Cardiac muscle cell (in vitro differentiated cells and primary cell): Measurements from ENCODE around the gene SRSF1. TPM values are rescaled to one million over a fixed set of nuclear protein-coding genes. Genes with fewer than 3 reads are reported as not detected.

Experiments
- DNase-seq, 2 donors: peaks; one replicate each; pipeline versions ENCODE4 v3.0.0 to v3.0.0-alpha.2; 2010 to 2017; ENCODE audit warnings: low read depth in 1 of 2, low spot score in 1 of 2
- H3K27ac ChIP-seq: fragments of 200-600 bp; sonication (generic); 2 replicates; pipeline ENCODE4 v1.5.1; 2016
- H3K27me3 ChIP-seq: fragments of 200-600 bp; sonication (generic); 2 replicates; pipeline ENCODE4 v1.6.0; 2016; ENCODE audit warnings: control low read depth
- H3K36me3 ChIP-seq: fragments of 200-600 bp; sonication (generic); 2 replicates; pipeline ENCODE4 v1.5.1; 2016; ENCODE audit warnings: control low read depth
- H3K4me1 ChIP-seq: fragments of 200-600 bp; sonication (generic); 2 replicates; pipeline ENCODE4 v1.8.1; 2017; ENCODE audit warnings: low read depth, mild to moderate bottlenecking, mixed run types
- H3K4me3 ChIP-seq: fragments of 200-600 bp; sonication (generic); 2 replicates; pipeline ENCODE4 v1.5.1; 2016; ENCODE audit warnings: mild to moderate bottlenecking
- H3K9me3 ChIP-seq: fragments of 200-600 bp; sonication (generic); 2 replicates; pipeline ENCODE4 v1.5.1; 2017; ENCODE audit warnings: low read depth, mild to moderate bottlenecking, control low read depth
- polyA plus RNA-seq: library from polyadenylated mRNA; unstranded; fragments of >200 nt; fragmentation: Nextera tagmentation; extraction: Ambion mirVana; gene quantifications from 2 replicates; pipeline ENCODE4 v1.2.1, GENCODE V29; 2016
- total RNA-seq: library from RNA; depleted of rRNA; stranded (reverse); fragments of >200 nt; gene quantifications from 2 replicates; pipeline ENCODE4 v1.2.3, GENCODE V29; 2016
- TF ChIP-seq, protein P1 (sequence below): IDR thresholded peaks from 2 replicates; pipeline ENCODE4 v1.5.1; 2012; ENCODE audit warnings: low read depth, mild to moderate bottlenecking, low read length

Gene SRSF1
- total and polyA plus RNA-seq, 2 experiments from 2014 or later: 146 to 209 TPM

DNA sequence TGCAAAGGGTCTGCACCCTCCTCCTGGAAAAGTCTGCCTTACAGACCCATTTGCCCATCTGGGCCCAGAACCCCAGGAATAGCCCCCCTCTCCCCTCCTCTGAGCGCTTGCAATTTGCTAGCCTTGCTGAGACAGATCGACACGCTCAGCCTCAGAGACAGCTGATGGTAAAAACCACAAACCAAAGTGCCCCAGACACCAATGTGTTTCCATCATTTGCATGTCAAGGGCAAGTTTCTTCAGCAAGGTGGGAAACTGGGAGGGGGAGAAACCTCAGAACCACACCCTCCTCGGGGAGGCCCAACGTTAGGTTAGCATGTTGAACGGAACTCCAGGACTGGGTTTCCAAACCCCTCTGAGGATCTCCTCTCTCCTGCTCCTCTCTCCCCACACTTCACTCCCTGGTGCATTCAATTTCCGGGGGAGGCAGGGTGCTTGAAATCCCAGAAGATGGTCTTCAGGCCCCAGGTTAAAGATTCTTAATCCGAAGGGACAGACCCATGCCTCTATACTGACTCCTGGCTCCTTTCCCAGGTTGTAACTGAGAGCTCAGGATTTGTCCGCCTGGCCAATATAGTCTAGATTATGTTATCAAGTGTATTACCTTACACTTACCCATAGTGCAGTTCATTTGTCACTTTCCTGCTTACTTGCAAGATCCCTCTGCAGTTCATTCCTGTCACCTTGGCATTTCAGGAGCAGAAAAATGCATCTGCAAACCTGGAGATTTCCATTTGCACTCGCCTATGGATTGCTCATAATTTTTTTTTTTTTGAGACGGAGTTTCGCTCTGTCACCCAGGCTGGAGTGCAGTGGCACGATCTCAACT, 50.5 kb downstream of the SRSF1 start:
- DNase-seq: no peak
- H3K9me3 ChIP-seq: no peaks in the 10 kb centered on the region
- H3K27ac ChIP-seq: no peak overlapping the region
- peaks cover 13% of the 10 kb centered on the region for H3K27me3 ChIP-seq
- H3K4me3 ChIP-seq: no peak overlapping the region
- TF ChIP-seq, protein P1, sequence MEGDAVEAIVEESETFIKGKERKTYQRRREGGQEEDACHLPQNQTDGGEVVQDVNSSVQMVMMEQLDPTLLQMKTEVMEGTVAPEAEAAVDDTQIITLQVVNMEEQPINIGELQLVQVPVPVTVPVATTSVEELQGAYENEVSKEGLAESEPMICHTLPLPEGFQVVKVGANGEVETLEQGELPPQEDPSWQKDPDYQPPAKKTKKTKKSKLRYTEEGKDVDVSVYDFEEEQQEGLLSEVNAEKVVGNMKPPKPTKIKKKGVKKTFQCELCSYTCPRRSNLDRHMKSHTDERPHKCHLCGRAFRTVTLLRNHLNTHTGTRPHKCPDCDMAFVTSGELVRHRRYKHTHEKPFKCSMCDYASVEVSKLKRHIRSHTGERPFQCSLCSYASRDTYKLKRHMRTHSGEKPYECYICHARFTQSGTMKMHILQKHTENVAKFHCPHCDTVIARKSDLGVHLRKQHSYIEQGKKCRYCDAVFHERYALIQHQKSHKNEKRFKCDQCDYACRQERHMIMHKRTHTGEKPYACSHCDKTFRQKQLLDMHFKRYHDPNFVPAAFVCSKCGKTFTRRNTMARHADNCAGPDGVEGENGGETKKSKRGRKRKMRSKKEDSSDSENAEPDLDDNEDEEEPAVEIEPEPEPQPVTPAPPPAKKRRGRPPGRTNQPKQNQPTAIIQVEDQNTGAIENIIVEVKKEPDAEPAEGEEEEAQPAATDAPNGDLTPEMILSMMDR: no peak
- no peaks in the 10 kb centered on the region for H3K36me3 ChIP-seq
- peaks cover 6% of the 10 kb centered on the region for H3K4me1 ChIP-seq

GRCh38 chr17:57955183-57955931, 51.7 kb downstream of the SRSF1 start, which contains the start of gene CUEDC1:
CUEDC1 (minus strand) TSS chr17:57955412; CDS start chr17:57885564, 69,848 bp downstream.
- DNase-seq: peak; percentile 70 to 86
- TF ChIP-seq, protein P1: no peak
- peak within 1 kb of the TSS; percentile 99 for H3K4me3 ChIP-seq
- H3K27me3 ChIP-seq: peaks cover 13% of the 10 kb centered on the region
- peak within 1 kb of the TSS; percentile 87 for H3K27ac ChIP-seq
- H3K9me3 ChIP-seq: no peaks in the 10 kb centered on the region
- H3K36me3 ChIP-seq: no peaks in the 10 kb centered on the region
- peaks cover 10% of the 10 kb centered on the region for H3K4me1 ChIP-seq

DNA sequence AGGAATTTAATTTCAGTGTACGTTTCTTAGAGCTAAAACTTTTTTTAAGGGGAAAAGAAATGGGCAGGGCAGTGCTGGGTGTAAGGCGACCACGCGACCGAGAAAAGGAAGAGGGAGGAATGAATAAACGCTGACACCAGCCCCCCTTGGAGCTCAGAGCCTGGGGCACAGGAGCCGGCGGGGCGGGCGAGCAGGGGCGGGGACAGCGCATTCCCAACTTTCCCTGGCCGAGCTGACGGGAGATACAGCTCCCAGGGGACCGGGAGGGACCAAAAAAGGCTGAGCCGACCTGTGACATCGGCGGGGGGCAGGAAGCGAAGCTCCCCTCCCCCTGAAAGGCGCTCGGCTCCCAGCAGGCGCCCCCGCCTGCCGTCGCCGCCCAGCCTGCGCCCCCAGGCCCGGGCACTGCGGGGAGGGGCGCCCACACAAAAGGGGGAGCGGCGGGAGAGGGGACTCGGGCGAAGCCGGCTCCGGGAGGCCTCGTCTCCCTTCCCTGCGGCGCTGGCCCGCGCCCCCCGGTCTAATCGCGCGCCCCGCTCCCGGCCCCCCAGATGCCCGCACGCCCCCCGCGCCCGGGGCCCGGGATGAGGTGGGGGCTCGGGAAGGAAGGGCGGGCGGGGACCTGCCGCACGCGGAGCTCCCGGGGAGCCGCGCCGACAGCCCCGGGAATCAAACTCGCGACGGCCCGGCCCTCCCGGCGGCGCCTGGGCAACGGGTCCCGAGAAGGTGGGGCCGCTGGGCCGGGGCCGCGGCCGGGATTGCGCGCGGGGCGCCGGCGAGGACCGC, 52.5 kb downstream of the SRSF1 start:
- TF ChIP-seq, protein P1: no peak
- Histone ChIP-seq H3K9me3 (no peaks in the 10 kb centered on the region), H3K36me3 (no peaks in the 10 kb centered on the region), H3K4me3 (peak overlapping the region; percentile 99), H3K27me3 (peaks cover 13% of the 10 kb centered on the region), H3K27ac (peak overlapping the region; percentile 87), H3K4me1 (peaks cover 10% of the 10 kb centered on the region)
- DNase-seq: peak; percentile 55 to 77

DNA sequence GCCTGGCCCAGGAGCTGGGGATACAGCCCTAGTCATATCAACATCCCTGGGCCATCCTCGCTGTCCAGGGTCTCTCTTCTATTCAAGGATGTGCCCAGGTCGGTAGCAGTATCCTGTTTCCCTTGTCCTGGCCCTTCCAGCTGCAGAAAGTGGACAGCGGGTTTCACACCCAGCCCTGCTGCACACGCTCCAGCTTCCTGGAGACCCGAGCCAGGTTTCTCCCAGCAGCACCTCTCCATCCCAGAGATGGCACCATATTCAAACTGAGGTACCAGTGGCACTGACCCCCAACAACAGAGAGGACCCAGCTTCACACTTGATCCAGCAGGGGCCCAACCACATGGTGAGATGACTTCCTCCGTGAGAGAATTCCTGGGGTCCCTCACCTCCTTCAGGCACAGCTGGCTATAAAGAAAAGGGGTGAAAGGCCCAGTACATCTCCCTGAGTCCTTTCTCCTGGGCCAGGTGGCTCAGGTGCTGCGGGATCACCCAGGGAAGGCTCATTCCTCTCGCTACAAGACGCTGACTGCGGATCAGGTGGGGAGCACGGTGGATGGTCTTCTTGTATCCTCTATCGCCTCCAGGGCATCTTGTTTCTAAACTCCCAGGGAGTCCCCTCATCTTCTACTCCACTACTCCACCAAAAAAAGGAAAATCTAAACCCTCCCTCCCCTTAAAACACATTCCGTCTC, 53.2 kb downstream of the SRSF1 start:
- Histone ChIP-seq H3K4me1 (peaks cover 10% of the 10 kb centered on the region), H3K36me3 (no peaks in the 10 kb centered on the region), H3K27ac (peak overlapping the region; percentile 87), H3K27me3 (peaks cover 13% of the 10 kb centered on the region), H3K9me3 (no peaks in the 10 kb centered on the region), H3K4me3 (peak overlapping the region; percentile 99)
- TF ChIP-seq, protein P1: no peak
- no peak for DNase-seq

Other genes with a start within 250 kb of the SRSF1 start
- gene MRPS23, start 157.2 kb downstream of the SRSF1 start, total RNA-seq: 24.4 and 34.5 TPM in 2 replicates
- 62.7 and 87.9 TPM in 2 replicates for gene MRPS23, start 157.2 kb downstream of the SRSF1 start, polyA plus RNA-seq
- gene CUEDC1, start 51.8 kb downstream of the SRSF1 start, total RNA-seq: 14.8 and 18.3 TPM in 2 replicates
- 10.9 and 15.3 TPM in 2 replicates for gene CUEDC1, start 51.8 kb downstream of the SRSF1 start, polyA plus RNA-seq
- 29.7 and 37.3 TPM in 2 replicates for gene VEZF1, start 19.0 kb downstream of the SRSF1 start, total RNA-seq
- 18.5 and 22.3 TPM in 2 replicates for gene VEZF1, start 19.0 kb downstream of the SRSF1 start, polyA plus RNA-seq
- 14.2 and 16.3 TPM in 2 replicates for gene DYNLL2, start 76.2 kb upstream of the SRSF1 start, total RNA-seq
- gene DYNLL2, start 76.2 kb upstream of the SRSF1 start, polyA plus RNA-seq: 0.62 and 0.79 TPM in 2 replicates
- gene OR4D1, start 141.1 kb upstream of the SRSF1 start, total RNA-seq: 0.04 TPM in 1 of 2 replicates, not detected in the other
- not detected in 2 replicates for gene OR4D1, start 141.1 kb upstream of the SRSF1 start, polyA plus RNA-seq
- gene OR4D2, start 159.7 kb upstream of the SRSF1 start, total RNA-seq: not detected in 2 replicates
- gene OR4D2, start 159.7 kb upstream of the SRSF1 start, polyA plus RNA-seq: not detected in 2 replicates
- not detected in 2 replicates for gene EPX, start 185.5 kb upstream of the SRSF1 start, total RNA-seq
- gene EPX, start 185.5 kb upstream of the SRSF1 start, polyA plus RNA-seq: not detected in 2 replicates
- gene MKS1, start 212.0 kb upstream of the SRSF1 start, total RNA-seq: 18.0 and 29.7 TPM in 2 replicates
- 28.6 and 42.7 TPM in 2 replicates for gene MKS1, start 212.0 kb upstream of the SRSF1 start, polyA plus RNA-seq
- gene LPO, start 231.3 kb upstream of the SRSF1 start, total RNA-seq: not detected in 2 replicates
- not detected in 2 replicates for gene LPO, start 231.3 kb upstream of the SRSF1 start, polyA plus RNA-seq